GM18499 (cell line): ENCODE data around the gene TMEM38A.
A peak's percentile ranks its signal among the peaks of the same experiment; 100 is the strongest.

ENCODE experiments used
- ATAC-seq: cut with Tn5 transposase; IDR thresholded peaks from one replicate; pipeline ENCODE4 v1.9.1; 2021; ENCODE audit warnings: moderate number of reproducible peaks; ENCODE audit not compliant: insufficient read depth, unreplicated experiment

The TMEM38A gene

GRCh38 chr19:16660763-16661479 is at the start of gene TMEM38A:
TSS of gene TMEM38A (plus strand) at chr19:16661139. CDS start at chr19:16661218, 79 bp downstream.
- no peak for ATAC-seq

GRCh38 chr19:16612636-16613035 is 48.3 kb upstream of the TMEM38A start:
- ATAC-seq, result no peak

GRCh38 chr19:16613841-16614240 is 47.1 kb upstream of the TMEM38A start:
- ATAC-seq, result no peak

- ATAC-seq, result no peak
Measured at GRCh38 chr19:16614941-16615340, 46.0 kb upstream of the TMEM38A start.

GRCh38 chr19:16615808-16616207 is 45.1 kb upstream of the TMEM38A start:
- no peak for ATAC-seq

- no peak for ATAC-seq
Measured at GRCh38 chr19:16618248-16618647, 42.7 kb upstream of the TMEM38A start.

- ATAC-seq, result no peak
Measured at GRCh38 chr19:16619457-16619856, 41.5 kb upstream of the TMEM38A start.

- ATAC-seq, result no peak
Measured at GRCh38 chr19:16620018-16620417, 40.9 kb upstream of the TMEM38A start.

- no peak for ATAC-seq
Measured at GRCh38 chr19:16620584-16620983, 40.4 kb upstream of the TMEM38A start.

- ATAC-seq, result no peak
Measured at GRCh38 chr19:16621165-16621800, 39.7 kb upstream of the TMEM38A start.

- ATAC-seq, result no peak
Measured at GRCh38 chr19:16623066-16623465, 37.9 kb upstream of the TMEM38A start.

GRCh38 chr19:16623576-16623975 is 37.4 kb upstream of the TMEM38A start:
- no peak for ATAC-seq

- no peak for ATAC-seq
Measured at GRCh38 chr19:16624236-16624635, 36.7 kb upstream of the TMEM38A start.

GRCh38 chr19:16625163-16625958 is 35.6 kb upstream of the TMEM38A start:
- no peak for ATAC-seq

GRCh38 chr19:16626796-16627192 is 34.1 kb upstream of the TMEM38A start:
- no peak for ATAC-seq

GRCh38 chr19:16627193-16627927 is 33.6 kb upstream of the TMEM38A start:
- no peak for ATAC-seq

GRCh38 chr19:16627928-16628182 is 33.1 kb upstream of the TMEM38A start:
- ATAC-seq, result no peak

GRCh38 chr19:16628183-16628983 is 32.6 kb upstream of the TMEM38A start, which contains the start of gene MED26:
TSS of gene MED26 (minus strand) at chr19:16628204. CDS start at chr19:16627943, 261 bp downstream.
- peak; percentile 37 for ATAC-seq

- no peak for ATAC-seq
Measured at GRCh38 chr19:16628984-16629691, 31.8 kb upstream of the TMEM38A start.
